ENCODE data around the gene SELENOM. TPM values are rescaled to one million over a fixed set of nuclear protein-coding genes. Genes with fewer than 3 reads are reported as not detected.
"Not testable (repeated sequence)": the region's sequence is repeated elsewhere in the genome, so short reads cannot be mapped to it uniquely, and the experiment has no call there.

Gene SELENOM
- total RNA-seq, 1 donor from 2014 or later = 35.0 TPM

GRCh38 chr22:31099841-31100761 lies 7.3 kb downstream of the SELENOM start:
- no peak overlapping the region for H3K4me3 ChIP-seq (ENCODE audit: low read depth, low read length)
- TF ChIP-seq, protein P1, sequence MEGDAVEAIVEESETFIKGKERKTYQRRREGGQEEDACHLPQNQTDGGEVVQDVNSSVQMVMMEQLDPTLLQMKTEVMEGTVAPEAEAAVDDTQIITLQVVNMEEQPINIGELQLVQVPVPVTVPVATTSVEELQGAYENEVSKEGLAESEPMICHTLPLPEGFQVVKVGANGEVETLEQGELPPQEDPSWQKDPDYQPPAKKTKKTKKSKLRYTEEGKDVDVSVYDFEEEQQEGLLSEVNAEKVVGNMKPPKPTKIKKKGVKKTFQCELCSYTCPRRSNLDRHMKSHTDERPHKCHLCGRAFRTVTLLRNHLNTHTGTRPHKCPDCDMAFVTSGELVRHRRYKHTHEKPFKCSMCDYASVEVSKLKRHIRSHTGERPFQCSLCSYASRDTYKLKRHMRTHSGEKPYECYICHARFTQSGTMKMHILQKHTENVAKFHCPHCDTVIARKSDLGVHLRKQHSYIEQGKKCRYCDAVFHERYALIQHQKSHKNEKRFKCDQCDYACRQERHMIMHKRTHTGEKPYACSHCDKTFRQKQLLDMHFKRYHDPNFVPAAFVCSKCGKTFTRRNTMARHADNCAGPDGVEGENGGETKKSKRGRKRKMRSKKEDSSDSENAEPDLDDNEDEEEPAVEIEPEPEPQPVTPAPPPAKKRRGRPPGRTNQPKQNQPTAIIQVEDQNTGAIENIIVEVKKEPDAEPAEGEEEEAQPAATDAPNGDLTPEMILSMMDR (IDR thresholded peaks at IDR 0.05; ENCODE audit: insufficient read depth, low read length, severe bottlenecking) = no peak
- no peaks in the 10 kb centered on the region for H3K27me3 ChIP-seq (ENCODE audit: control insufficient read depth, insufficient read depth, low read length)
- peaks cover 39% of the 10 kb centered on the region for H3K36me3 ChIP-seq (ENCODE audit: control insufficient read depth, insufficient read depth, low read length)
- no peak for FAIRE-seq
- no peak for DNase-seq (ENCODE audit: low read depth)

- no peaks in the 10 kb centered on the region for H3K27me3 ChIP-seq (ENCODE audit: control insufficient read depth, insufficient read depth, low read length)
- peaks cover 42% of the 10 kb centered on the region for H3K36me3 ChIP-seq (ENCODE audit: control insufficient read depth, insufficient read depth, low read length)
- DNase-seq (ENCODE audit: low read depth) = no peak
- H3K4me3 ChIP-seq (ENCODE audit: low read depth, low read length) = no peak overlapping the region
- FAIRE-seq = peak; percentile 28
- TF ChIP-seq, protein P1 (IDR thresholded peaks at IDR 0.05; ENCODE audit: insufficient read depth, low read length, severe bottlenecking) = no peak
Measured at GRCh38 chr22:31099386-31099785, 8.0 kb downstream of the SELENOM start.

- DNase-seq (ENCODE audit: low read depth) = no peak
- no peak for FAIRE-seq
- Histone ChIP-seq H3K27me3 (ENCODE audit: control insufficient read depth, insufficient read depth, low read length) (no peaks in the 10 kb centered on the region), H3K4me3 (ENCODE audit: low read depth, low read length) (no peak overlapping the region), H3K36me3 (ENCODE audit: control insufficient read depth, insufficient read depth, low read length) (peaks cover 47% of the 10 kb centered on the region)
- TF ChIP-seq, protein P1 (IDR thresholded peaks at IDR 0.05; ENCODE audit: insufficient read depth, low read length, severe bottlenecking) = no peak
Measured at GRCh38 chr22:31098632-31099110, 8.7 kb downstream of the SELENOM start.

GRCh38 chr22:31097941-31098631 lies 9.3 kb downstream of the SELENOM start:
- FAIRE-seq (no peak), DNase-seq (ENCODE audit: low read depth) (no peak)
- TF ChIP-seq, protein P1 (IDR thresholded peaks at IDR 0.05; ENCODE audit: insufficient read depth, low read length, severe bottlenecking) = no peak
- Histone ChIP-seq H3K27me3 (ENCODE audit: control insufficient read depth, insufficient read depth, low read length) (no peaks in the 10 kb centered on the region), H3K36me3 (ENCODE audit: control insufficient read depth, insufficient read depth, low read length) (peaks cover 51% of the 10 kb centered on the region), H3K4me3 (ENCODE audit: low read depth, low read length) (no peak overlapping the region)

- H3K36me3 ChIP-seq (ENCODE audit: control insufficient read depth, insufficient read depth, low read length) = peaks cover 54% of the 10 kb centered on the region
- not testable (repeated sequence) for H3K4me3 ChIP-seq (ENCODE audit: low read depth, low read length); DNase-seq (ENCODE audit: low read depth); H3K27me3 ChIP-seq (ENCODE audit: control insufficient read depth, insufficient read depth, low read length); FAIRE-seq
Measured at GRCh38 chr22:31097539-31097938, 9.8 kb downstream of the SELENOM start.

DNA sequence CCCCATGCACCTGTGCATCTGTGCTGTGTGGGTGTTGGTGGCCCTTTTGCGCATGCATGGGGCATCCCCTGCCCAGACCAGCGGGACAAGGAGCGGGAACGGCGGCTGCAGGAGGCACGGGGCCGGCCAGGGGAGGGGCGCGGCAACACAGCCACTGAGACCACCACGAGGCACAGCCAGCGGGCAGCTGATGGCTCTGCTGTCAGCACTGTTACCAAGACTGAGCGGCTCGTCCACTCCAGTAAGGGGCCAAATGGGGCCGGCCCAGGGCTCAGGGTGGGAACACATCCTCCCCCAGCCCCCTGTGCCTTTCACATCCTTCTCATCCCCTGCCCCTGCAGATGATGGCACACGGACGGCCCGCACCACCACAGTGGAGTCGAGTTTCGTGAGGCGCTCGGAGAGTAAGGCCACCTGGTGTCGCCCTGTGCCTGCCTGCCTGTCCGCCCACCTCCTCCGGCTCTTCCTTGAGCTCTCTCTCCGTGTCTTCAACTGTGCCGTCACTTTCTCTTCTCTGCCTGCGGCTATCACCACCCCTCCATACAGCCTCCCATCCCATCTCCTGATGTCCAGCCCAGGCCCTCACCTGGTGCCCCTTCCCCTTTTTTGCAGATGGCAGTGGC lies 10.6 kb downstream of the SELENOM start:
- TF ChIP-seq, protein P1 (IDR thresholded peaks at IDR 0.05; ENCODE audit: insufficient read depth, low read length, severe bottlenecking) = no peak
- DNase-seq (ENCODE audit: low read depth) = no peak

More for the DNA sequence above, 10.6 kb downstream of the SELENOM start:
- Histone ChIP-seq H3K4me3 (ENCODE audit: low read depth, low read length) (no peak overlapping the region), H3K27me3 (ENCODE audit: control insufficient read depth, insufficient read depth, low read length) (no peaks in the 10 kb centered on the region), H3K36me3 (ENCODE audit: control insufficient read depth, insufficient read depth, low read length) (peaks cover 61% of the 10 kb centered on the region)
- no peak for FAIRE-seq

All from bronchial epithelial cell (primary cell).